Omental fat pad (tissue), 4 donors: ENCODE data around the gene IGF2R. TPM values are rescaled to one million over a fixed set of nuclear protein-coding genes. Genes with fewer than 3 reads are reported as not detected.
A peak's percentile ranks its signal among the peaks of the same experiment; 100 is the strongest.

Source experiments
- ATAC-seq: fragments of 150-250 bp; one replicate; pipeline ENCODE4 v1.9.1; 2016; ENCODE audit warnings: mild to moderate bottlenecking, moderate library complexity; ENCODE audit not compliant: low FRiP score
- DNase-seq: peaks from one replicate; pipeline ENCODE4 v3.0.0-alpha.2; 2019; ENCODE audit warnings: low spot score
- total RNA-seq, 4 donors: library from RNA; depleted of rRNA; stranded (reverse); fragments of >200 nt; gene quantifications; one replicate each; pipeline ENCODE4 v1.1.0, GENCODE V29; 2016
- TF ChIP-seq, protein P1 (sequence below), 3 donors: fragments of 450-650 bp; IDR thresholded peaks; one replicate each; pipeline ENCODE4 v1.5.1; 2016 to 2017; ENCODE audit warnings: antibody characterized with exemption in 3 of 3, mild to moderate bottlenecking in 3 of 3, moderate library complexity in 2 of 3

IGF2R gene
- total RNA-seq, 4 donors from 2014 or later = 69.9 to 131 (median 110) TPM

GRCh38 chr6:159931846-159932245, 37.0 kb upstream of the IGF2R start:
- TF ChIP-seq, protein P1, sequence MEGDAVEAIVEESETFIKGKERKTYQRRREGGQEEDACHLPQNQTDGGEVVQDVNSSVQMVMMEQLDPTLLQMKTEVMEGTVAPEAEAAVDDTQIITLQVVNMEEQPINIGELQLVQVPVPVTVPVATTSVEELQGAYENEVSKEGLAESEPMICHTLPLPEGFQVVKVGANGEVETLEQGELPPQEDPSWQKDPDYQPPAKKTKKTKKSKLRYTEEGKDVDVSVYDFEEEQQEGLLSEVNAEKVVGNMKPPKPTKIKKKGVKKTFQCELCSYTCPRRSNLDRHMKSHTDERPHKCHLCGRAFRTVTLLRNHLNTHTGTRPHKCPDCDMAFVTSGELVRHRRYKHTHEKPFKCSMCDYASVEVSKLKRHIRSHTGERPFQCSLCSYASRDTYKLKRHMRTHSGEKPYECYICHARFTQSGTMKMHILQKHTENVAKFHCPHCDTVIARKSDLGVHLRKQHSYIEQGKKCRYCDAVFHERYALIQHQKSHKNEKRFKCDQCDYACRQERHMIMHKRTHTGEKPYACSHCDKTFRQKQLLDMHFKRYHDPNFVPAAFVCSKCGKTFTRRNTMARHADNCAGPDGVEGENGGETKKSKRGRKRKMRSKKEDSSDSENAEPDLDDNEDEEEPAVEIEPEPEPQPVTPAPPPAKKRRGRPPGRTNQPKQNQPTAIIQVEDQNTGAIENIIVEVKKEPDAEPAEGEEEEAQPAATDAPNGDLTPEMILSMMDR (IDR thresholded peaks at IDR 0.05) = no peak
- no peak for ATAC-seq
- DNase-seq = no peak

- DNase-seq (no peak), ATAC-seq (no peak)
- TF ChIP-seq, protein P1 (IDR thresholded peaks at IDR 0.05) = no peak
Measured at GRCh38 chr6:159933077-159933476, 35.8 kb upstream of the IGF2R start.

GRCh38 chr6:159934181-159934580, 34.7 kb upstream of the IGF2R start:
- ATAC-seq (no peak), DNase-seq (no peak)
- TF ChIP-seq, protein P1 (IDR thresholded peaks at IDR 0.05) = no peak

DNA sequence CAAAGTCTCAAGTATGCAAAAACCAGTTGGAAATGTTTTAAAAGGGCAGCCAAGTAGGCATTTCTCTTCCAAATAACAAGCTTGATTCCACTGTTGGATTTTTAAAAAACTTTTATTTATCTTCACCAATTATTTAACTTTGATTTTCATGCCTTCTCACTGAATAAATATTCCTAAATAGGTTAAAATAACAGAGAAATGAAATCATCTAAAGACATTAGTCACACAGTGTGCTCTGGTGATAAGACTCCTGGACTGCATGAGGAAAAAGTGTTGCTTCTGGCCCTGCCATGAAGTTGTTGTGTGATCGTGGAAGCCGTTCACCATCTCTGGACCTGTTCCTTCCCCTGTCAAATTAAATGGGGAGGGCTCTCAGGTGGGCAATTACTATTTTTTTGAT, 33.8 kb upstream of the IGF2R start:
- TF ChIP-seq, protein P1 (IDR thresholded peaks at IDR 0.05) = no peak
- DNase-seq (no peak), ATAC-seq (peak; percentile 75)

DNA sequence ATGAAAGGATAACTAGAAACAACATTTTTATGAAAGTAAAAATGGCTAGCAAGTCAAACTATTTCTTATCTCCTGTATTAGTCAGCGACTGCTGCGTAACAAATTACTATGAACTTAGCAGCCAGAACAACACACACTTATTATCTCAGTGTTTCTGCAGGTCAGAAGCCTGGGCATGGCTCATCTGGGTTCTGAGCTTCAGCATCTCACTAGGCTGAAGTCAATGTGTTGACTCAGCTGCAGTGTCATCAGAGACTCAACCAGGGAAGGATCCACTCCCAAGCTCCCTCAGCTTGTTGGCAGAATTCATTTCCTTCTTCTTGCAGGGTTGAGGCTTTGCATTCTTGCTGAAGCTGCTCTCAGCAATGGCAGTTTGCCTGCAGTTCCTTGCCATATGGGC, 33.2 kb upstream of the IGF2R start:
- peak; percentile 54 for ATAC-seq
- no peak for DNase-seq
- TF ChIP-seq, protein P1 (IDR thresholded peaks at IDR 0.05) = no peak

DNA sequence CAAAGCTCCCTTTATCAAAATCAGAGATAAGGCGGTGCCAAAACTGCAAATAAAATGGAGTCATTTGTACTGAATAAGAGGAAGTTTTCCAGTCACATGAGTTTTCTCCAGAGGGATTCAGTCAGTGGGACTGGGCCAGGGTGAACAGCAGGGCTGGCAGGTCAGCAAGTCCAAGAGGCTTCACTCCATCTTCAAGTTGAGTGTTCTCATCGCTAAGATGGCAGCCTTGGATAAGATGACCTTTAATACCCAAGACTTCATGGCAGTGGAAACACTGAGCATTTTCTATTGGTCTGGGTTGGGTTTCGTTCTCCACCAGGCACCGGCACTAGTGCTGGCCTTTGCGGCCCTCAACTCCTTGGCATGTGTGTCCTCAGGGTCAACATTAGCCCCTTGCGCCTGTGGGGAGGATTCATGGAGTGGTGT, 29.3 kb upstream of the IGF2R start:
- TF ChIP-seq, protein P1 (IDR thresholded peaks at IDR 0.05) = no peak
- DNase-seq (no peak), ATAC-seq (no peak)

GRCh38 chr6:159941286-159942113, 27.4 kb upstream of the IGF2R start:
- DNase-seq (no peak), ATAC-seq (no peak)
- TF ChIP-seq, protein P1 (IDR thresholded peaks at IDR 0.05) = no peak
